Hepatocyte (in vitro differentiated cells): ENCODE measurements around the gene SNX9. TPM values are rescaled to one million over a fixed set of nuclear protein-coding genes. Genes with fewer than 3 reads are reported as not detected.

Source experiments
- DNase-seq: peaks from one replicate; pipeline ENCODE4 v3.0.0-alpha.2; 2016; ENCODE audit warnings: low spot score
- H2AFZ ChIP-seq: fragments of 200-600 bp; sonication (generic); 2 replicates; pipeline ENCODE4 v1.6.0; 2016; ENCODE audit warnings: antibody characterized with exemption, mild to moderate bottlenecking
- H3K27ac ChIP-seq: fragments of 200-600 bp; sonication (generic); 2 replicates; pipeline ENCODE4 v1.5.1; 2016; ENCODE audit warnings: mild to moderate bottlenecking
- H3K27me3 ChIP-seq: fragments of 200-600 bp; sonication (generic); 2 replicates; pipeline ENCODE4 v1.6.1; 2016
- H3K36me3 ChIP-seq: fragments of 200-600 bp; sonication (generic); replicated peaks from 2 replicates; pipeline ENCODE4 v1.5.1; 2016; ENCODE audit warnings: low read depth; ENCODE audit not compliant: insufficient read depth
- H3K4me1 ChIP-seq: fragments of 200-600 bp; sonication (generic); 2 replicates; pipeline ENCODE4 v1.5.1; 2016; ENCODE audit warnings: mild to moderate bottlenecking, moderate library complexity; ENCODE audit not compliant: insufficient read depth
- H3K4me2 ChIP-seq: fragments of 200-600 bp; sonication (generic); 2 replicates; pipeline ENCODE4 v1.6.0; 2016
- H3K4me3 ChIP-seq: fragments of 200-600 bp; sonication (generic); 2 replicates; pipeline ENCODE4 v1.5.1; 2016; ENCODE audit warnings: mild to moderate bottlenecking
- H3K79me2 ChIP-seq: fragments of 200-600 bp; sonication (generic); 2 replicates; pipeline ENCODE4 v1.6.0; 2017; ENCODE audit warnings: mild to moderate bottlenecking
- H3K9me2 ChIP-seq: fragments of 200-600 bp; sonication (generic); replicated peaks from 2 replicates; pipeline ENCODE4 v1.6.0; 2017; ENCODE audit warnings: mild to moderate bottlenecking; ENCODE audit not compliant: insufficient read depth
- H3K9me3 ChIP-seq: fragments of 200-600 bp; sonication (generic); 2 replicates; pipeline ENCODE4 v1.5.1; 2016; ENCODE audit warnings: low read depth, mild to moderate bottlenecking
- H4K20me1 ChIP-seq: fragments of 200-600 bp; sonication (generic); 2 replicates; pipeline ENCODE4 v1.6.0; 2016; ENCODE audit warnings: mild to moderate bottlenecking; ENCODE audit not compliant: insufficient read depth, poor library complexity, severe bottlenecking
- CTCF ChIP-seq: fragments of 200-600 bp; sonication (generic); IDR thresholded peaks from 2 replicates; pipeline ENCODE4 v1.5.1; 2016; ENCODE audit warnings: antibody characterized with exemption, mild to moderate bottlenecking; ENCODE audit not compliant: poor library complexity
- EZH2 ChIP-seq: fragments of 200-600 bp; sonication (generic); IDR thresholded peaks from 2 replicates; pipeline ENCODE4 v1.6.1; 2016; ENCODE audit warnings: antibody characterized with exemption, mild to moderate bottlenecking, borderline replicate concordance
- EZH2phosphoT487 ChIP-seq: fragments of 200-600 bp; sonication (generic); IDR thresholded peaks from one replicate; pipeline ENCODE4 v1.6.1; 2018; ENCODE audit warnings: antibody characterized with exemption, mild to moderate bottlenecking, low read depth, moderate library complexity; ENCODE audit not compliant: unreplicated experiment, severe bottlenecking
- WGBS: methylation state at CpG from one replicate; pipeline ENCODE4 v1.1.6; 2016; ENCODE audit warnings: low lambda C conversion rate; ENCODE audit errors: missing lambda C conversion rate; 5-methylcytosine and 5-hydroxymethylcytosine counted together
- polyA plus RNA-seq: library from polyadenylated mRNA; unstranded; fragments of >200 nt; fragmentation: Nextera tagmentation; extraction: Ambion mirVana; gene quantifications from 2 replicates; pipeline ENCODE4 v1.2.1, GENCODE V29; 2016
- total RNA-seq: library from RNA; depleted of rRNA; stranded (reverse); fragments of >200 nt; gene quantifications from 2 replicates; pipeline ENCODE4 v1.2.3, GENCODE V29; 2014

The SNX9 gene
- total and polyA plus RNA-seq, 2 experiments from 2014 or later, result 34.1 to 34.7 TPM

DNA sequence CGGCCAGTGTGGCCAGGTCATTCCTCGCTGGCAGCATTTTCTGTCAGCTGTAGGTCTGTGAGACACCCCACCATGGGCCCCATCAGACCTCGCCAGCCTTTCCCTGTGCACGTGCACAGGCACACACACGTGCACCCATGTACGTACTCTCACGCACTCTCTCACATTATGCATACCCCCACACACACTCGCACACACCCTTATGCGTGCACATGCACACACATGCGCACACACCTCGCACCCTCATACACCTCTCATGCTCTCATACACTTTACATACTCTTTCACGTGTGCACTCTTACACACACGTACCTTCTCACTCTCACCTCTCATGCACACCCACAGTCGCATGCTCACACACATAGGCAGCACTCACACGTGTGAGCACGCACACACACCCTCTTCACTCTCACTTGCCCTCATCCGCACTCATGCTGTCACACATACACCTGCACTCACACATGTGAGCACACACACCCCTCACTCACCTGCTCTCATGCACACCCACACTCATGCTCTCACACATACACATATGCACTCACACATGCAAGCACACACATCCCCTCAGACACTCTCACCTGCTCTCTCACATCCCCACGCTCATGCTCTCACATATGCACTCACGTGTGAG lies 46.7 kb downstream of the SNX9 start:
- H3K79me2 ChIP-seq, result peaks cover 46% of the 10 kb centered on the region
- no peak overlapping the region for H3K27ac ChIP-seq
- DNase-seq, result no peak
- no peaks in the 10 kb centered on the region for H3K9me3 ChIP-seq
- no peak overlapping the region for H3K4me2 ChIP-seq
- H3K4me1 ChIP-seq, result no peaks in the 10 kb centered on the region
- no peak overlapping the region for H2AFZ ChIP-seq
- H4K20me1 ChIP-seq, result peaks cover 15% of the 10 kb centered on the region
- H3K4me3 ChIP-seq, result no peak overlapping the region
- WGBS, result 96% methylated on average over 19 of the region's 19 CpGs
- H3K9me2 ChIP-seq, result no peaks in the 10 kb centered on the region
- no peaks in the 10 kb centered on the region for H3K27me3 ChIP-seq
- H3K36me3 ChIP-seq, result no peaks in the 10 kb centered on the region
- TF ChIP-seq EZH2phosphoT487 (no peak), EZH2 (no peak), CTCF (no peak)

DNA sequence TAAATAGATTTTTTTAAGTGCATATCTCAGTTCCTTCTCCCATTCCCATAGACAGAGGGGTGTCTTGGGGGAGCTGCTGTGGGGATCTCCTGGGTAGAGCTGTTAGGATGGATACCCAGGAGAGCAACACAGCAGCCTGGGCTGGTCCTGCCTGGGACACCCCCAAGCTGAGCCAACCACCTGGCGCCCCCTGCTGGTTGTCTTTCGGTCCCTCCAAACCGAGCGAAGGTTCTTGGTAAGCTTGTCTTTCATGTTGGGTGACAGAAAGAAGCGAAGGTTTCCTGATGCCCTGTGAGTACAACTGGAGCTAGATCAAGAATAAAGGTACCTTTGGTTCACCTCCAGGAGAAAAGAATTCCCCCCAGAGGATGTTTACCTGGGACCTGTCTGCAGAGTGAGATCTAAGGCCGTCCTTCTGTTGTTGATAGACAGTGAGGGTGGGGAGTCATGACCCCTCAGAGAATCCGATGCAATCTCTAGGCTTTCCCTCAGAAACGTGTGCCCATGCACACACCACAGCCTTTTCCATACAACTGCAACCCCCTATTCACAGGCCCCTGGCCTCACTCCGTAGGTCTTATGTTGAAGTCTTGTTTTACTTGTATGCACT lies 50.8 kb downstream of the SNX9 start:
- peaks cover 6% of the 10 kb centered on the region for H3K79me2 ChIP-seq
- no peak overlapping the region for H3K27ac ChIP-seq
- H3K9me3 ChIP-seq, result no peaks in the 10 kb centered on the region
- H4K20me1 ChIP-seq, result no peaks in the 10 kb centered on the region
- no peaks in the 10 kb centered on the region for H3K4me1 ChIP-seq
- no peak overlapping the region for H2AFZ ChIP-seq
- TF ChIP-seq EZH2 (no peak), CTCF (peak; percentile 78), EZH2phosphoT487 (no peak)
- H3K4me3 ChIP-seq, result no peak overlapping the region
- peak; percentile 78 for DNase-seq
- H3K27me3 ChIP-seq, result no peaks in the 10 kb centered on the region
- H3K36me3 ChIP-seq, result no peaks in the 10 kb centered on the region
- 69% methylated on average over 9 of the region's 9 CpGs for WGBS
- H3K4me2 ChIP-seq, result no peak overlapping the region
- no peaks in the 10 kb centered on the region for H3K9me2 ChIP-seq

DNA sequence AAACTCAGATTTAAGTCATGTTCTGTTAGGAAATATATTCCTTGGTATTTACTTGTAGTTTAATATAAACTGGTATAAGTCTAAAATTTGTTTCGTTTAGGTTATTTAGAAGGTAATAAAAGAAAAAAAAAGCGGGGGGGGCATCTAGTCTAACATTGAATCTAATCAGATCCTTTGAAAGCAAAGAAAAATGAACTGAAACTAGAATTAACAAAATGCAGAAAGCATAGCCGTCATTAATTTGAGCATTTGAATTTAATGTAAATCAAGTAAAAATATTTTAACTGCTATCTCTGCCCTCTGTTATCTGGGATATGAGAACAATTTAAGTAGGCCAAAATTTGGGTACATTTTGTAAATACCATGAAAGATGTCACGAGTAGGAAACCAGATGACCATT lies 54.1 kb downstream of the SNX9 start:
- no peak overlapping the region for H3K27ac ChIP-seq
- no peaks in the 10 kb centered on the region for H3K9me2 ChIP-seq
- H3K4me3 ChIP-seq, result no peak overlapping the region
- DNase-seq, result no peak
- no peaks in the 10 kb centered on the region for H4K20me1 ChIP-seq
- no peaks in the 10 kb centered on the region for H3K36me3 ChIP-seq
- H3K79me2 ChIP-seq, result peaks cover 3% of the 10 kb centered on the region
- H2AFZ ChIP-seq, result no peak overlapping the region
- TF ChIP-seq EZH2, result no peak
- no peak for TF ChIP-seq CTCF
- TF ChIP-seq EZH2phosphoT487, result no peak
- H3K27me3 ChIP-seq, result no peaks in the 10 kb centered on the region
- 96% methylated on average over 4 of the region's 4 CpGs for WGBS
- no peak overlapping the region for H3K4me2 ChIP-seq
- H3K9me3 ChIP-seq, result no peaks in the 10 kb centered on the region
- no peaks in the 10 kb centered on the region for H3K4me1 ChIP-seq
